Neural cell (in vitro differentiated cells): Measurements from ENCODE around the gene UBE2O. TPM values are rescaled to one million over a fixed set of nuclear protein-coding genes. Genes with fewer than 3 reads are reported as not detected.

Source experiments
- H2AFZ ChIP-seq: fragments of 200-600, 300-800 bp; sonication (generic), shearing (Covaris generic); 2 replicates; pipeline ENCODE4 v1.6.0; 2014; ENCODE audit warnings: low read depth, mild to moderate bottlenecking, antibody characterized with exemption, low read length, moderate library complexity
- H3F3A ChIP-seq: fragments of 200-600 bp; shearing (Covaris generic); 2 replicates; pipeline ENCODE4 v1.6.1; 2016; ENCODE audit warnings: mild to moderate bottlenecking, moderate library complexity, mixed read lengths, antibody characterized with exemption, low read length; ENCODE audit not compliant: insufficient read depth, poor library complexity, severe bottlenecking
- H3K27ac ChIP-seq: fragments of 200-600, 300-800 bp; sonication (generic), shearing (Covaris generic); 2 replicates; pipeline ENCODE4 v1.5.1; 2014; ENCODE audit warnings: mild to moderate bottlenecking, low read length, moderate library complexity
- H3K27me3 ChIP-seq: fragments of 300-800, 200-600 bp; sonication (generic), shearing (Covaris generic); 2 replicates; pipeline ENCODE4 v1.6.0; 2014; ENCODE audit warnings: mild to moderate bottlenecking, low read depth, low read length, moderate library complexity; ENCODE audit not compliant: insufficient read depth
- H3K36me3 ChIP-seq: fragments of 300-800, 200-600 bp; sonication (generic), shearing (Covaris generic); 2 replicates; pipeline ENCODE4 v1.5.1; 2014; ENCODE audit warnings: mild to moderate bottlenecking, antibody characterized with exemption, low read length, moderate library complexity; ENCODE audit not compliant: insufficient read depth
- H3K4me2 ChIP-seq: fragments of 300-800, 200-600 bp; sonication (generic), shearing (Covaris generic); 2 replicates; pipeline ENCODE4 v1.6.0; 2014; ENCODE audit warnings: mild to moderate bottlenecking, low read length
- H3K4me3 ChIP-seq: fragments of 300-800, 200-600 bp; sonication (generic), shearing (Covaris generic); 2 replicates; pipeline ENCODE4 v1.5.1; 2014; ENCODE audit warnings: mild to moderate bottlenecking, low read length, moderate library complexity
- H3K79me2 ChIP-seq: fragments of 200-600 bp; shearing (Covaris generic); replicated peaks from 2 replicates; pipeline ENCODE4 v1.6.0; 2014; ENCODE audit warnings: mild to moderate bottlenecking, low read length, moderate library complexity; ENCODE audit not compliant: insufficient read depth
- H3K9ac ChIP-seq: fragments of 300-800, 200-600 bp; sonication (generic), shearing (Covaris generic); 2 replicates; pipeline ENCODE4 v1.6.1; 2016; ENCODE audit warnings: mild to moderate bottlenecking, low read length, mixed read lengths
- H3K9me2 ChIP-seq: fragments of 200-600 bp; shearing (Covaris generic); 2 replicates; pipeline ENCODE4 v1.6.1; 2016; ENCODE audit warnings: mild to moderate bottlenecking, low read length, mixed read lengths; ENCODE audit not compliant: insufficient read depth
- H3K9me3 ChIP-seq: fragments of 200-600, 300-800 bp; sonication (generic), shearing (Covaris generic); 2 replicates; pipeline ENCODE4 v1.6.1; 2016; ENCODE audit warnings: mild to moderate bottlenecking, mixed run types, low read length, moderate library complexity, mixed read lengths
- H4K20me1 ChIP-seq: fragments of 200-600 bp; shearing (Covaris generic); 2 replicates; pipeline ENCODE4 v1.6.1; 2016; ENCODE audit warnings: mild to moderate bottlenecking, mixed run types; ENCODE audit not compliant: insufficient read depth
- EP300 ChIP-seq: fragments of 450-650 bp; conservative IDR thresholded peaks from 2 replicates; pipeline ENCODE4 v1.6.1; 2014; ENCODE audit warnings: antibody characterized with exemption, mild to moderate bottlenecking, moderate library complexity; ENCODE audit not compliant: poor library complexity, severe bottlenecking
- EZH2 ChIP-seq: fragments of 200-600, 300-800 bp; shearing (Covaris generic), sonication (generic); IDR thresholded peaks from 2 replicates; pipeline ENCODE4 v1.6.1; 2014; ENCODE audit warnings: antibody characterized with exemption, low read length, borderline replicate concordance, mild to moderate bottlenecking; ENCODE audit not compliant: insufficient read depth, poor library complexity, severe bottlenecking
- MXI1 ChIP-seq: fragments of 450-650 bp; conservative IDR thresholded peaks from 2 replicates; pipeline ENCODE4 v1.6.1; 2014; ENCODE audit warnings: antibody characterized with exemption, mild to moderate bottlenecking; ENCODE audit not compliant: poor library complexity, severe bottlenecking
- POLR2AphosphoS5 ChIP-seq: IDR thresholded peaks from 2 replicates; pipeline ENCODE4 v1.6.1; 2012
- RAD21 ChIP-seq: fragments of 450-650 bp; conservative IDR thresholded peaks from 2 replicates; pipeline ENCODE4 v1.6.1; 2014; ENCODE audit warnings: antibody characterized with exemption, mild to moderate bottlenecking, moderate library complexity
- SMC3 ChIP-seq: fragments of 450-650 bp; conservative IDR thresholded peaks from 2 replicates; pipeline ENCODE4 v1.6.1; 2014; ENCODE audit warnings: antibody characterized with exemption, mild to moderate bottlenecking, moderate library complexity; ENCODE audit not compliant: poor library complexity
- TAF1 ChIP-seq: IDR thresholded peaks from 2 replicates; pipeline ENCODE4 v1.6.1; 2012; ENCODE audit warnings: low read depth
- polyA plus RNA-seq: library from polyadenylated mRNA; depleted of rRNA; stranded (reverse); fragments of >200 nt; gene quantifications from 2 replicates; pipeline ENCODE4 v1.2.3, GENCODE V29; 2014
- TF ChIP-seq, protein P1 (sequence below): fragments of 450-650 bp; IDR thresholded peaks from 2 replicates; pipeline ENCODE4 v1.5.1; 2014; ENCODE audit warnings: antibody characterized with exemption, mild to moderate bottlenecking, moderate library complexity; ENCODE audit not compliant: poor library complexity, severe bottlenecking
- TF ChIP-seq, protein P2 (sequence below): IDR thresholded peaks from 2 replicates; pipeline ENCODE4 v1.6.1; 2012; ENCODE audit warnings: borderline replicate concordance

UBE2O gene
- polyA plus RNA-seq, 1 donor from 2014 or later: 28.0 TPM

DNA sequence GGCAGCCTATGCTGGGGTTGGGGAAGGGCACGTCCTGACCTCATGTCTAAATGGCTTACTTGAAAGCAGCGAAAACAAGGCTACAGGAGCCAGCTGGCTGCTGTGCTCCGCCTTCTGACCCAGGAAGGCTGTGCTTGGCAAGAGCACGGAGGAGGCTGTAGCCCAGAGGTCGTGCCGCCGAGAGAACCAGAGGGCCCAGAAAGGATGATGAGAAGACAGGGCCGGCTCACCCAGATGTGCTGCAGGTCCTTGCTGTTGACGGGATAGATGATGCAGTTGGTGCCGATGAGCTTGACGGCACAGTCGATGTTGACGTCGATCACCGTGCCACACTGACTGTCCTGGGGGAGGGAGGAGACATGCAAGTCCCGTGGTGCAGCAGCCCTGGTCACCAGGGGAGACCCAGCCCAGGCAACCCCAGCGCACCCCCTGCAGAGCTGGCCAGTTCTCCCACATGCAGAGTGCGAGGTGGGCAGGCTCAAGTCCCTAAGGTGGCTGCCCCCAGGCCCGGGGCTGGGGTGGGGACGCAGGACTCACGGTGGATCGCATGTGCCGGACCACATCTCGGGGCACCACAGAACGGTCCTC is 47.9 kb downstream of the UBE2O start:
- Histone ChIP-seq H3K9ac (no peak overlapping the region), H3K9me3 (no peaks in the 10 kb centered on the region), H3K4me3 (no peak overlapping the region), H3F3A (no peaks in the 10 kb centered on the region), H3K27me3 (no peaks in the 10 kb centered on the region), H3K9me2 (no peaks in the 10 kb centered on the region), H3K4me2 (no peak overlapping the region), H3K27ac (no peak overlapping the region), H2AFZ (no peak overlapping the region), H3K36me3 (no peaks in the 10 kb centered on the region), H4K20me1 (no peaks in the 10 kb centered on the region), H3K79me2 (peaks cover 3% of the 10 kb centered on the region)
- TF ChIP-seq RAD21 (no peak), EZH2 (no peak), SMC3 (no peak), MXI1 (no peak), EP300 (no peak), TAF1 (no peak), POLR2AphosphoS5 (no peak)
- TF ChIP-seq, protein P1, sequence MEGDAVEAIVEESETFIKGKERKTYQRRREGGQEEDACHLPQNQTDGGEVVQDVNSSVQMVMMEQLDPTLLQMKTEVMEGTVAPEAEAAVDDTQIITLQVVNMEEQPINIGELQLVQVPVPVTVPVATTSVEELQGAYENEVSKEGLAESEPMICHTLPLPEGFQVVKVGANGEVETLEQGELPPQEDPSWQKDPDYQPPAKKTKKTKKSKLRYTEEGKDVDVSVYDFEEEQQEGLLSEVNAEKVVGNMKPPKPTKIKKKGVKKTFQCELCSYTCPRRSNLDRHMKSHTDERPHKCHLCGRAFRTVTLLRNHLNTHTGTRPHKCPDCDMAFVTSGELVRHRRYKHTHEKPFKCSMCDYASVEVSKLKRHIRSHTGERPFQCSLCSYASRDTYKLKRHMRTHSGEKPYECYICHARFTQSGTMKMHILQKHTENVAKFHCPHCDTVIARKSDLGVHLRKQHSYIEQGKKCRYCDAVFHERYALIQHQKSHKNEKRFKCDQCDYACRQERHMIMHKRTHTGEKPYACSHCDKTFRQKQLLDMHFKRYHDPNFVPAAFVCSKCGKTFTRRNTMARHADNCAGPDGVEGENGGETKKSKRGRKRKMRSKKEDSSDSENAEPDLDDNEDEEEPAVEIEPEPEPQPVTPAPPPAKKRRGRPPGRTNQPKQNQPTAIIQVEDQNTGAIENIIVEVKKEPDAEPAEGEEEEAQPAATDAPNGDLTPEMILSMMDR: no peak
- TF ChIP-seq, protein P2, sequence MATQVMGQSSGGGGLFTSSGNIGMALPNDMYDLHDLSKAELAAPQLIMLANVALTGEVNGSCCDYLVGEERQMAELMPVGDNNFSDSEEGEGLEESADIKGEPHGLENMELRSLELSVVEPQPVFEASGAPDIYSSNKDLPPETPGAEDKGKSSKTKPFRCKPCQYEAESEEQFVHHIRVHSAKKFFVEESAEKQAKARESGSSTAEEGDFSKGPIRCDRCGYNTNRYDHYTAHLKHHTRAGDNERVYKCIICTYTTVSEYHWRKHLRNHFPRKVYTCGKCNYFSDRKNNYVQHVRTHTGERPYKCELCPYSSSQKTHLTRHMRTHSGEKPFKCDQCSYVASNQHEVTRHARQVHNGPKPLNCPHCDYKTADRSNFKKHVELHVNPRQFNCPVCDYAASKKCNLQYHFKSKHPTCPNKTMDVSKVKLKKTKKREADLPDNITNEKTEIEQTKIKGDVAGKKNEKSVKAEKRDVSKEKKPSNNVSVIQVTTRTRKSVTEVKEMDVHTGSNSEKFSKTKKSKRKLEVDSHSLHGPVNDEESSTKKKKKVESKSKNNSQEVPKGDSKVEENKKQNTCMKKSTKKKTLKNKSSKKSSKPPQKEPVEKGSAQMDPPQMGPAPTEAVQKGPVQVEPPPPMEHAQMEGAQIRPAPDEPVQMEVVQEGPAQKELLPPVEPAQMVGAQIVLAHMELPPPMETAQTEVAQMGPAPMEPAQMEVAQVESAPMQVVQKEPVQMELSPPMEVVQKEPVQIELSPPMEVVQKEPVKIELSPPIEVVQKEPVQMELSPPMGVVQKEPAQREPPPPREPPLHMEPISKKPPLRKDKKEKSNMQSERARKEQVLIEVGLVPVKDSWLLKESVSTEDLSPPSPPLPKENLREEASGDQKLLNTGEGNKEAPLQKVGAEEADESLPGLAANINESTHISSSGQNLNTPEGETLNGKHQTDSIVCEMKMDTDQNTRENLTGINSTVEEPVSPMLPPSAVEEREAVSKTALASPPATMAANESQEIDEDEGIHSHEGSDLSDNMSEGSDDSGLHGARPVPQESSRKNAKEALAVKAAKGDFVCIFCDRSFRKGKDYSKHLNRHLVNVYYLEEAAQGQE: no peak

DNA sequence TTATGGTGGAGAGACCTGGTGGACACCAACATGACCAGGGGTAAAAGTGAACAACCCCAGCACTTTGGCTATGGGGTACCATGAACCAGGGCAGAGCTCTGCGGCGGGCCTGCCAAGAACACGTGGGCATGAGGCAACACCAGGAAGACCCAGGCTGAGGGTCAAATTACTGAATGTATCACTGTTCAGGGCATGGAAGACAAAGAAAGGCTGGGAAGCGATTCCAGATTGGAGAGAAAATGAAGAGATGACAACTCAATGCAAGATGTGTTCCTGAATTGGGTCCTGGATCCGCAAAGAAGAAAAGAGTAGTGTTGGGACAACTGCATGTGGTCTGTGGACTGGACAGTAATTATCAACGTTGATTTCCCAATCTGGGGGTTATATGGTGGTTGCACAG is 48.7 kb downstream of the UBE2O start:
- no peaks in the 10 kb centered on the region for H3K9me2 ChIP-seq
- H4K20me1 ChIP-seq: no peaks in the 10 kb centered on the region
- no peak overlapping the region for H3K9ac ChIP-seq
- no peak overlapping the region for H2AFZ ChIP-seq
- no peaks in the 10 kb centered on the region for H3F3A ChIP-seq
- H3K4me2 ChIP-seq: no peak overlapping the region
- no peak overlapping the region for H3K4me3 ChIP-seq
- H3K27ac ChIP-seq: no peak overlapping the region
- no peaks in the 10 kb centered on the region for H3K27me3 ChIP-seq
- peaks cover 3% of the 10 kb centered on the region for H3K79me2 ChIP-seq
- H3K9me3 ChIP-seq: no peaks in the 10 kb centered on the region
- H3K36me3 ChIP-seq: no peaks in the 10 kb centered on the region
- TF ChIP-seq RAD21 (no peak), TAF1 (no peak), MXI1 (no peak), EP300 (no peak), POLR2AphosphoS5 (no peak), EZH2 (no peak), SMC3 (no peak)
- TF ChIP-seq, protein P1: no peak
- TF ChIP-seq, protein P2: no peak
